Peyer's patch (tissue), 4 donors: Measurements from ENCODE around the gene DIS3L2.

Source experiments
- POLR2A ChIP-seq, 2 donors: fragments of 450-650 bp; IDR thresholded peaks; one replicate each; pipeline ENCODE4 v1.5.1; 2017; ENCODE audit warnings: antibody characterized with exemption in 2 of 2, mild to moderate bottlenecking in 2 of 2, moderate library complexity in 2 of 2
- TF ChIP-seq, protein P1 (sequence below), 6 experiments: fragments of 450-650 bp in 4 of 6; fragments of 200-600 bp in 2 of 6; sonication (generic) in 1 of 6; IDR thresholded peaks; one replicate each; pipeline ENCODE4 v1.5.1; 2017 to 2019; ENCODE audit warnings: antibody characterized with exemption in 6 of 6, mild to moderate bottlenecking in 3 of 6, moderate library complexity in 1 of 6

DNA sequence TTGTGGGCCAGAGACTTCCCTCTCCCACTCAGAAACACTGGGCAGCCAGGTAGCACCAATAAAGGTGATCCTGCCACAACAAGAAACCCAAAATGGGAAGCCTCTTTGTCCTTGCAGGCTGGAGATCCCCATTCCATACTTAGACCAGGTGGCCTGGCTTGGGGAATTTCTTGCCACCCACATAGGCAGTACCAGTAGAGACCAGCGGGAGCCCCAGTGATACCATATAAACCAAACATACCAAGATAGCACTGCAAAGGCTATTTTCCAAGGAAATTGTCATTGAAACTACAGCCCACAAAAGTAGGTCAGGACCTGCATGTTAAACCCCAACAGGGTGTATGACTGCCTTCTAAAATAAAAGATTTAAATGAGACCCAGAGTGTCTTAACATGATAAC is 171.6 kb downstream of the DIS3L2 start:
- TF ChIP-seq, protein P1, sequence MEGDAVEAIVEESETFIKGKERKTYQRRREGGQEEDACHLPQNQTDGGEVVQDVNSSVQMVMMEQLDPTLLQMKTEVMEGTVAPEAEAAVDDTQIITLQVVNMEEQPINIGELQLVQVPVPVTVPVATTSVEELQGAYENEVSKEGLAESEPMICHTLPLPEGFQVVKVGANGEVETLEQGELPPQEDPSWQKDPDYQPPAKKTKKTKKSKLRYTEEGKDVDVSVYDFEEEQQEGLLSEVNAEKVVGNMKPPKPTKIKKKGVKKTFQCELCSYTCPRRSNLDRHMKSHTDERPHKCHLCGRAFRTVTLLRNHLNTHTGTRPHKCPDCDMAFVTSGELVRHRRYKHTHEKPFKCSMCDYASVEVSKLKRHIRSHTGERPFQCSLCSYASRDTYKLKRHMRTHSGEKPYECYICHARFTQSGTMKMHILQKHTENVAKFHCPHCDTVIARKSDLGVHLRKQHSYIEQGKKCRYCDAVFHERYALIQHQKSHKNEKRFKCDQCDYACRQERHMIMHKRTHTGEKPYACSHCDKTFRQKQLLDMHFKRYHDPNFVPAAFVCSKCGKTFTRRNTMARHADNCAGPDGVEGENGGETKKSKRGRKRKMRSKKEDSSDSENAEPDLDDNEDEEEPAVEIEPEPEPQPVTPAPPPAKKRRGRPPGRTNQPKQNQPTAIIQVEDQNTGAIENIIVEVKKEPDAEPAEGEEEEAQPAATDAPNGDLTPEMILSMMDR (IDR thresholded peaks at IDR 0.05), result no peak
- no peak for TF ChIP-seq POLR2A (IDR thresholded peaks at IDR 0.05)
